SIG-M5 treated with dmso at 0.1 percent for 504 hours (cell line): Measurements from ENCODE around the gene ACAP2.
"Not testable (repeated sequence)": the region's sequence is repeated elsewhere in the genome, so short reads cannot be mapped to it uniquely, and the experiment has no call there.

ENCODE experiments used
- DNase-seq: peaks from one replicate; lab custom pipeline; 2025; ENCODE audit not compliant: unreplicated experiment; lab: John Stamatoyannopoulos, UW

The ACAP2 gene

DNA sequence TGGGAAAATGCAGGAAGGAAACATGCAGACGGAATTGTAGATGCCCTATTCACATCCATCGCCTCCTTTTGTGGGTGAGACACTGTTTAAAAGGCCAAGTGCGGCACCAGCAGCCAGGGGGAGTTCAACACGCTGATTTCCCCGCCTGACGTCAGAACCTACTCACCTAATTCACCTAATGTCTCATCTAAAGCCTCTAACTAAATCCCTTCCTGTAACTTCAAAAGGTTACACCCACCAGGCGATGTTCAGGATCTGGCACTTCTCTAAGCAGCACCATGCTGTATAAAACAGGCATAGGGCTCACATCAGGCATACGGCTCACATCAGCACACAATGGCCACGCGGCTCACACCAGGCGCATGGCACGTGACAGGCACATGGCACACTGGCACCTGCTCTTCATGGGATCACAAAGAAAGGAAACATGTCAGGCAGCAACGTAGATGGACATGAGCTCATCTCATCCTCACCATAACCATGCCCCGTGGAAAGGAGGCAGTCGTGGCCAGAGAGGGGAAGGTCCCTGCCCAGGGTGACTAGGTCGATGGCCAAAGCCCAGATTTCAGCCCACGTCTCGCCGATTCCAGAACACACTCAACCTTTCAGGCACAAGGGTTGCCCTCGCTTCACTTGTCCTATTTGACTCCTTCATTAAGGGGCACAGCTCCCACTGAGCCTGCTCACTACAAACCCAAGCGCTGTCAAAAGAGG, 193.6 kb downstream of the ACAP2 start:
- no peak for DNase-seq

DNA sequence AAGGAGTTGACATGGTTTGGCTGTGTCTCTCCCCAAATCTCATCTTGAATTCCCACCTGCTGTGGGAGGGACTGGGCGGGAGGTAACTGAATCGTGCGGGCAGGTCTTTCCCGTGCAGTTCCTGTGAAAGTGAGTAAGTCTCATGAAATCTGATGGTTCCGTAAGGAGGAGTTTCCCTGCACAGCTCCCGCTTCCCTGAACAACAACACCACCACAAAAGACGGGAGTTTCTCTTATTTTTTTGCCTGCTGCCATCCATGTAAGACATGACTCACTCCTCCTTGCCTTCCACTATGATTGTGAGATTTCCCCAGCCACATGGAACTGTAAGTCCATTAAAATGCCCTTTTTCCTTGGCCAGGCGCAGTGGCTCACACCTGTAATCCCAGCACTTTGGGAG, 194.5 kb downstream of the ACAP2 start:
- DNase-seq: no peak

DNA sequence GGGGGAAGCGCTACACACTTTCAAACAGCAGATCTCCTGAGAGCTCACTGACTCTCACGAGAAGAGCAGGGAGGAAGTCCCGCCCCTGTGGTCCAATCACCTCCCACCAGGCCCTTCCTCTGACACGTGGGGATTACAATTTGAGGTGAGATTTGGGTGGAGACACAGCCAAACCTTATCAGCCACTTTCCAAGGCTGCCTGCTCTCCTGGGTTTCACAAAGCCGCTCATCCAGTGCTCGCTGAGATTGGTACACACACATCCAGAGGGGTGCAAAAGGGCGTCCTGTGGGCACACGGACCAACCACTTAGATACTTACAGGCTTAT, 195.0 kb downstream of the ACAP2 start:
- DNase-seq: no peak

DNA sequence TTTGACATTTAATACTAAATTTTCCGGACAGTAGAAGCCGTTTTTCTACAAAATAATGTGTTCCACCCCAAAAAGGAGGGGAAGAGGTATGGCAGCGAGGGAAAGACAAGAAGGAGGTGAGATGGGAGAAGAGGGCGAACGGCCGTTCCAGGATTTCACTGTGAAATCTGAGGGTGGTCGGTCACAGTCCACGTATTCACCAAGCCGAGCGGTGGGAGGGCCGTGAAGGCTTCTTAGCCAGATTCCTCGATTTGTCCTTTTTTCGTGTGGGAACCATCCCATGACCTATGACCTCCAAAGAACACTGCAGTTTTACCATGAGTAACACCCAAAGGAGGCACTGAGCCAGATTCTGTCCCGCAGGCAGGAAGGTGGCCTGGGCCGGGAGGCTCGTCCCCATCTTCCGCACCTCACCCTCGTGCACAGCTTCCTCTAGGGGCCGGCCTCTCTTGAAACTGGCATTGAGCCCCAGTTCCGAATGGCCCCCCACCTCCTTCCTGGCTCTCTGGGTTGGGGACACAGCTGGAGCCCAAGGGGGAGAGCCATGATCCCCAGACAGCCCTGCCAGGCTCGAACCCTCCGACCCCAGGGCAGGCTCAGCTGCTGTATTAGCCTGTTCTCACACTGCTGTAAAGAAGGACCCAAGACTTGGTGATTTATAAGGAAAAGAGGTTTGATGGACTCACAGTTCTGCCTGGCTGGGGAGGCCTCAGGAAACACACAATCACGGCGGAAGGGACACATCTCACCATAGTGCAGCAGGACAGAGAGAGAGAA, 195.5 kb downstream of the ACAP2 start:
- no peak for DNase-seq

DNA sequence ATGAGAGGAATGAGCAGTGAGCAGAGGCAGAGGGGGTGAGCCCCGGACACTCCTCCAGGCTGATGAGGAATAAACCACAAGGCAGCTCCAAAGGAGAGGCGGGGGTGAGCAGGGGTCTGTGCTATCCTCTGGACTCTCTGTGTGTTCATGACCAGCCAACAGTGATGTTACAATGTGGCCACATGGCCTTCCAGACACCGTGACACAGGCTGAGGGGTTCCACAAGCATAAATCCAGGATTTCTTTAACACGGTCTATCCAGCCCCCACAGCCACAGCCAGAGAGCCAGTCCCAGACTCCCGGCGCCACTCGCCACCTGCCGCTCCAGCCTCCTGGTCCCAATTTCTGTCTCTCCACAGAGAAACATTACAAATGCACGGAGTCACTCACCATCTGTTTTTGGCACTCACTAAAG, 196.2 kb downstream of the ACAP2 start:
- DNase-seq: no peak

DNA sequence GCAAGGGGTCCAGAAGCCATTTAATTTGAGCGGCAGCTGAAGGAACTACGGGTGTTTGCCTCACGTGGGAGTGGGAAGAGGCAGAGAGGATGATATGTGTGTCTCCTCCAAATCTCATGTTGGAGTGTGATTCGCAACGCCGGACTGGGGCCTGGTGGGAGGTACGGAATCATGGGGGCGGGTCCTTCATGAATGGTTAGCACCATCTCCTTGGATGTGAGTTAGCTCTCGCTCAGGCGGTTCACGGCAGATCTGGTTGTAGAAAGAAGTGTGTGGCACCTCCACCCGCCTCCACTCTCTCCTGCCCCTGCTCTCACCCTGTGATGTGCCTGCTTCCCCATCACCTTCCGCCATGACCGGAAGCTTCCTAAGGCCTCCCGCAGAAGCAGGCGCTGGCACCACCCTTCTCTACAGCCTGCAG, 197.3 kb downstream of the ACAP2 start:
- no peak for DNase-seq

DNA sequence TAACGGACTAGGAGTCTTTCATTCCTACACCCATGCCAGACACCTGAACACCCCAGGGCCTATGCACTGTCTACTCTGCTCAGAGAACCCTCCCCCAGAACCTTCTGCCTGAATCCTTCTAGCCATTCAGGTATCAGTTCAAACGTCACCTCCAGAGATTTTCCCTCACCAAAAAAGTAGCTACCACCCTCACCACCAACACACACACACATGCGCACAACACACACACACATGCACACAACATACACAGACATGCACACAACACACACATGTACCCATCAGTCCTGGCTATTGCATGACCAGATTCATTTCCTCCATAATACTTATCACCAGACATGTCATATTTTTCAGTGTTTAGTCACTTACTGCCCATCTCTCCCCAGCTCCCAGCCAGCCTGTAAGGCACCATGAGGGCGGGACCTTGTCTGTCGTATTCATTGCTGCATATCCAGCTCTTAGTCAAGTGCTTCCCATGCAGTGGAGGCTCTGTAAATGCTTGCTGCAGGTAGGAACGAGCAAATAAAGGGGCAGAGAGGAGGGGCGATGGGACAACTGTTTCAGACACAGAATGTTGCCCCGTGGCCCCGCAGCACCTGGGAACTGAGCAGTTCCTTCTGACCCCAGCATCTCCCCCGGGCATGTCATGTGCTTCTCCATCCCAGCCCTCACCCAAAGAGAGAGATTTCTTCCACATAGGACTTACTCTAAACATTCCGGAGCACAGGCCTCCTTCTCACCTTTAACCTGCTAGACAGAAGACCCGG, 201.0 kb downstream of the ACAP2 start:
- DNase-seq: no peak

DNA sequence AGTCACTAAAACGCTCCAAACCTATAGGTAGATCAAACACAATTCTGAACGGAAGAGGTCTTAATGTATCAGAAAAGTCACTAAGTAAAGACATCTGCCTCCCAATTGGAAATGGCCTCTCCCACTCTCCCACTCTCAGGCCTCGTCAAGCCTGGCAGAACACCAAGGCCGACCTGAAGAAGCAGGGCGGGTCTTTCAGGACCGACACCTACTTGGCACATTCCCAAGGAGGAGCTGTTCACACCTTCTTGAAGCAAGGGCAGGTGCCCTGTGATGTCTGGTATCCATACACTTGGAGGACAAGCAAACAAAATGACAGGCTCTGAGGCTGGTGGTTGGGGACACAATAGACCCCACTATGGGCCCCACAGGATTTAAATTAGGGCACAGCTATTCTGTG, 201.9 kb downstream of the ACAP2 start:
- DNase-seq: no peak

DNA sequence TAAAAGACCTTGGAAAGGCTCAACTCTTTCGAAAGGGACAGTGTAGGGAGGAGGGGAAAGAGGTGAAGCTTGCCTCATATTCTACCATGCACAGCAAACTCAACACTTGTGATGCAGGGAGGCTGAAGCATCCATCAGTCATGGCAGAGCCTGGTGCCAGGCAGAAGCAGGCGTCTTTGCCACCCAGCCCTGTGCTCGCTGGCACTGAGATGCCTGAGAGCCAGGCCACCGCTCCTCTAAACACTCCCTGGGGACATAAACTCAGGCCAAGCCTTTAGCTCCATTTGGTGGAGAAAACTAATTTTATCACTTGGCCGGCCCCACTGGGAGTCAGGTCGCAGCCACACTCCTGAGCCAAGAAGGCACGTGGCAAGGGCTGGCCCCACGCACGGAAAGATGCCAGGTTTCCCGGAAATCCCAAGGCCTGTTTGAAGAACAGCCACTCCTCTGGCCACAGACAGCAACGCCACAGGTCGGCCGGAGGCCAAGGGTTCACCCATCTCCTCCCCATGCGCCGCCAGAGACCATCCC, 202.6 kb downstream of the ACAP2 start:
- no peak for DNase-seq

DNA sequence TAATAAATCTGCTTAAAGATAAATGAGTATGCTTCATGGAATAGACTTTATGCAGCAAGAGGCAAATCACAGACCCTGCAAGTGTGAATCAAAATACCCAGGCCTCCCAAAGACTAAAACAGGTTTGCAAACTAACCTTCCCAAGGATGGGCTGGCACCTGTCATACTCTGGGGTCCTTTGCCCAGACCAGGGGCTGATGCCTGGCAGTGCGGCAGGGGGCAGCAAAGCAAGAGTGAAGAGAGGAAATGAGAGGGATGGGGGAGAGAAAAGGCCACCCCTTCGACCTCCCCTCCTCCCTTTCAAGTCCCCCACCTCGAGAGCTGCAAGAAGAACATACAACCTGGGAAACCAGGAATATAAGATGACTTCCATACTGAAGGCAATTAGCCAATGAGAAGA, 203.7 kb downstream of the ACAP2 start:
- DNase-seq: no peak

DNA sequence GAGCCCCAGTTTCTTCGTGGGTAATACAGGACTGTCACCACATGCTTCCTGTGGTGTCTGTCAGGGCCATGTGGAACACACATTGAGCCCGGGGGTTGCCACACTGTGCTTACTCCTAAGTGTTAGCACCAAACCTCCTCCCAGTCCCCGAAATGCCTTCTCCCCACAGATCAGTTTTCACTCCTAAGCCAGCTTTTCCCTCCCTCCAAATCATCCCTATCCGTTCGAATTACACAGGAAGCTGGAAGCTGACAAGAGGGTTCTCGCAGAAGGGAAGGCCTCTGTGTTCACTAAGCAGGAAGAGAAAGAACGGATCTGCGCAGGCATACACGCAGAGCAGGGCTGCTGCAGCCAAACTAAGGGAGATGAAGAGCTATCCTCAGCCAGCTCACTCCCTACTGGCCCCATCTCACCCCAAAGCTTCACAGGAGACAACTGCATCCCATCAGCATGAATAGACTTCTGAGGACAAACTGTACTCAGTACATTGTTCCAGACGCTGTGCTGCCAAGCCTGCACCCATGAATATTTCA, 204.2 kb downstream of the ACAP2 start:
- DNase-seq: no peak

DNA sequence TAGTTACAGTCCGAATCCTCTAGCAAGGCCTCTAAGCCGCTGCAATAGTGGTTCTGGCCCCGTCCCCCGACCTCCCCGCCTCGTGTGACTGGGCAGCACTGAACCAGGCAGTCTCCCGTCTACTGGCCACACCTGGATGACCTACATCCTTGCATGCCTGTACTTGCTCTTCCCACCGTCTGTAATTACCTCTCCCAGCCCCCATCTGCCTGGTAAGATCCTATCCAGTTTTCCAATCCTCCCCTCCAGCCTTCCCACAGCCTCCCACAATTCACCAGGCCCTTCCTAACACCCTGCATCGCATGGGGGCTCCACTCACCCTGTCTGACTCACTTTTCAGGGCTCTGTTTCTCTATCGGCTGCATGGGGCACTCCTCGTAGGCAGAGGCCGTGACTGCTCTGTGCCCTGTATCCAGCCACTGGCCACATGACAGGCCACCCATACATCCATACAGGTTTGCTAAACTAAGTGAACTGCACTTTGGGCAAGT, 204.7 kb downstream of the ACAP2 start:
- DNase-seq: no peak

DNA sequence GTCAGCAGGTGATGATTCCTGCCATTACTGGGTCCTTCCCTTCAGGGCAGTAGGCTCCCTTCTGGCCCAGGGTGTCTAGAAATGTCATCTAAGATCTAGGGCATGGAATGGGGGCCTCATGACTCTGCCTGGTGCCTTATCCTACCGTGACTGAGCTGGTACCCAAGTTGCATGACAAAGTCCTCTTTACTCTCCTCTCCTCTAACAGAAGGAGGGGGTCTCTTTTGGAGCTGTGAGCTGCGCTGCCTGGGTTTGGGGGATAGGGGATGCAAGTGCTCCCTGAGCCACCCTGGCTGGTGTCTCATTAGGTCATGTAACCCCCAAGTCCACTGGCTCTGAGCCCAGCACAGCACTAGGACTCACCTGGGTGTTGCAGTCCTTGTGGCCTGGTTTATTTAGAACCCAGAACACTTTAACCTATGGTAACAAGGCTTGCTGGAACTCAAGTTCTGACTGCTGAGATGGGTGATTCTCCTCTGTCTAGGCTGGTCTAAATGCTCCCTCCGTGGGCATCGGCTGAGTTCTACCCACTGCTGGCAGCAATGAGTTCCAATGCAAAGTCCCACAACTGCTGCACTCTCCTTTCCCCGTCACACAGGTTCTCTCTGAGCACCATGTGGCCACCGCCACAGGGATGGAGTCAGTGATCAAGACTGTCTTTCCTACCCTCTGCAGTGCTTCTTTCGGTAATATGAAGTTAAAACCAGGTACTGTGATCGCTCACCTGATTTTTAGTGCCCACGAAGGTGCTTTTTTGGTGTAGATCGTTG, 205.8 kb downstream of the ACAP2 start:
- no peak for DNase-seq

DNA sequence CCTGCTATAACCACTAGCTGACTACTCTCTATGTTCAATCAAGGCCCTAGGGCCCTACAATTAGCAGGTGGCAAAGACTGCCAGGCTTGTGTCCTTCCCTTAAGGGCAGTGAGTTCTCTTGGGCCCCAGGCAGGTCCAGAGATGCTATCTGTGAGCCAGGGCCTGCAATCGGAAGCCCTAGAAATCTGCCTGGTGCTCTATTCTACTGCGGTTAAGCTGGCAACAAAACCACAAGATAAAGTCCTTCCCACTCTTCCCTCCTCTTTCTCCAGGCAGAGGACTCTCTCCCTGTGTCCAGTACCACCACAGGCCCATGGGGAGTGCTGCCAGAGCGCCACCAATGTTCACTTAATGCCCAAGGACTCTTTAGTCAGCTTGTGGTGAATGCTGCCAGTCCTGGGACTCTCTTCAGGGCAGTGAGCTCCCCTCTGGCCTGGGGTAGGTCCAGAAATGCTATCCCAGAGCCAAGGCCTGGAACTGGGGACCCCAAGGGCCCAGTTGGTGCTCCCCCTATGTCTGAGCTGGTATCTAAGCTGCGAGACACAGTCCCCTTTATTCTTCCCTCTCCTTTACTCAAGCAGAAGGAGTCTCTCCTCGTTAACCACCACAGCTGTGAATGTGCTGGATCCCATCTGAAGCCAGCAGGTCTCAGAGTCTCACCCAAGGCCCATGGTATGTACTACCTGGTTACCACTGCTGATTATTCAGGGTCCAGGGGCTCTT, 206.6 kb downstream of the ACAP2 start:
- no peak for DNase-seq

DNA sequence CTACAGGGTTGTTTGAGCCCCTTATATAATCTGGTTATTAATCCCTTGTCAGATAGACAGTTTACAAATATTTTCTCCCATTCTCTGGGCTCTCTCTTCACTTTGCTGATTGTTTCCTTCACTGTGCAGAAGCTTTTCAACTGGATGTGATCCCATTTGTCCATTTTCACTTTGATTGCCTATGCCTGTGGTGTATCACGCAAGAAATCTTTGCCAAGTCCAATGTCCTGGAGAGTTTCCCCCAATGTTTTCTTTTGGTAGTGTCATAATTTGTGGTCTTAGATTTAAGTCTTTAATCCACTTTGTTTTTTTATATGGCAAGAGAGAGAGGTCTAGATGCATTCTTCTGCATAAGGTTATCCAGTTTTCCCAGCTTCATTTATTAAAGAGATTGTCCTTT, 212.6 kb downstream of the ACAP2 start:
- DNase-seq: no peak

DNA sequence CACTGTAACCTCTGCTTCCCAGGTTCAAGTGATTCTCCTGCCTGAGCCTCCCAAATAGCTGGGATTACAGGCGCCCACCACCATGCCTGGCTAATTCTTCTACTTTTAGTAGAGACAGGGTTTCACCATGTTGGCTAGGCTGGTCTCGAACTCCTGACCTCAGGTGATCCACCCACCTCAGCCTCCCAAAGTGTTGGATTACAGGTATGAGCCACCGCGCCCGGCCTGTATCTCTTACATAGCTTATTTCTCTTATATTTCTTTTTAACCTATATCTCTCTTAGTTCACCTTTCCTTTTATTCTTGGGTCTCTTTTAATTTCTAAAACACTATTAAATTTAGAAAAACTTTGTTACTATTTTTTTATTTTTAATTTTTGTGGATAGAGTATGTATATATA, 213.9 kb downstream of the ACAP2 start:
- not testable (repeated sequence) for DNase-seq

DNA sequence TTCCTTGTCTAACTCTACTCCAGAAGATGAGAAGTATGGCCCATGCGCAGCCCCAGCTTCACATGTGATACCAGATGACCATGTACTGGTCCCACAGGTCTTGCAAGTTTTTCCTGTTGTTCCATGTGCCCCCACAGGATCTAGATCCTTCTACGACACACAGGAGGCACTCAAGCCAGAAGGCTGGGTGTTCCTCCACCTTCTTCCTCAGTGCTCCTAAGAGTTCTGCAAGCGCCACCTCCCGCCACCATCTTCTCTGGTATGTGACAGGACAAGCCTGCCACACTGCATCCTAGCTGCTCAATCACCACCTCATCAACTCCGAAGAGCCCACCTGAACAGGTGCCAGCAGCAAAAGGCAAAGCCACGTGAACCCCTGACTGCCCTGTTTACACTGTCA, 214.9 kb downstream of the ACAP2 start:
- no peak for DNase-seq

DNA sequence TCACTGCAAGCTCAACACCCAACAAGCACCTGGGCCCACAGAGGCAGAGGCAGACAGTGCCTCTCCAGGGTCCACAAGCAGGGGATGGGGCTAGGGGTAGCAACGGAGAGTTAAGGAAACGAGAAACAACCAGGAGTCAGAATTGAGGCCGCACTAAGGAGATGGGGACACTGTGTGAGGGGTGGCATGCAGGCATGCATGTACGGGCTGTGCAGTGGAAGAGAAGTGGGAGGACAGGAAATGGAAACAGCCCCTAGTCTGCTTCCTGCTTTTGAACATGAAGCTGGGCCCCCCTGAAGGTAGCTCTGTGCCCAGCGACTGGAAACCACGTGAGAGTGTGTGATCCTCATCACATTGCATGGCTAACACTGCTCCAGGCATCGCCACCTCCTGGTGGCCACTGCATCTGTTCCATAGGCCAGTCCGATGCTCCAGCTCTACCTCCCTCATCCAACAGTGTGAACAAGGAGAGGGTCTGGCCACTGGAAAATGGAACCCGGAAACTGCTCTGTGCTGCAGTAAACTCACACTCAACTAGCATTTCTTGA, 215.8 kb downstream of the ACAP2 start:
- peak; percentile 13 for DNase-seq

DNA sequence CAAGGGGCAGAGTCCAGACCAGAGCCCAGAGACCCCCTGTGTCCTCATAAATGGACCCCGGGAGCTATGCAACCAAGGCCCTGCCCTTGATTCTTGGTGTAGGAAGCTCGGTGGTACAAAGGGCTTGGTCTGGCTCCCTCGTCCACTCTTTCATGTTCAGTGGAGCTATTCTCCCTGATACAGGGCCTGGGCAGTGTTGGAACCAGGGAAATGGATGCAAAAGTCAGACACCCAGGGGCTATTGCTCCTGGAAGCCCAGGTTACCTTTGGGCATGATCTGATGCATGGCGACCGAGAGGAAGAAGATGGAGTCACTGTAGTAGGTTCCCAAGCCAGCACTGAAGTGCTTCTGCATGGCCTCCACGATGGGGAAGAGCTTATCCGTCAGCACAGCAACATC, 216.4 kb downstream of the ACAP2 start:
- no peak for DNase-seq
